Activated CD8-positive, alpha-beta memory T cell treated with anti-CD3 and anti-CD28 coated beads for 4 hours (primary cell): Measurements from ENCODE around the gene S100A4.
"Not testable (repeated sequence)": the region's sequence is repeated elsewhere in the genome, so short reads cannot be mapped to it uniquely, and the experiment has no call there.

Experiments
- DNase-seq, 2 donors: peaks; one replicate each; pipeline ENCODE4 v3.0.0-alpha.2; 2020; ENCODE audit warnings: low read depth in 2 of 2

S100A4 gene

DNA sequence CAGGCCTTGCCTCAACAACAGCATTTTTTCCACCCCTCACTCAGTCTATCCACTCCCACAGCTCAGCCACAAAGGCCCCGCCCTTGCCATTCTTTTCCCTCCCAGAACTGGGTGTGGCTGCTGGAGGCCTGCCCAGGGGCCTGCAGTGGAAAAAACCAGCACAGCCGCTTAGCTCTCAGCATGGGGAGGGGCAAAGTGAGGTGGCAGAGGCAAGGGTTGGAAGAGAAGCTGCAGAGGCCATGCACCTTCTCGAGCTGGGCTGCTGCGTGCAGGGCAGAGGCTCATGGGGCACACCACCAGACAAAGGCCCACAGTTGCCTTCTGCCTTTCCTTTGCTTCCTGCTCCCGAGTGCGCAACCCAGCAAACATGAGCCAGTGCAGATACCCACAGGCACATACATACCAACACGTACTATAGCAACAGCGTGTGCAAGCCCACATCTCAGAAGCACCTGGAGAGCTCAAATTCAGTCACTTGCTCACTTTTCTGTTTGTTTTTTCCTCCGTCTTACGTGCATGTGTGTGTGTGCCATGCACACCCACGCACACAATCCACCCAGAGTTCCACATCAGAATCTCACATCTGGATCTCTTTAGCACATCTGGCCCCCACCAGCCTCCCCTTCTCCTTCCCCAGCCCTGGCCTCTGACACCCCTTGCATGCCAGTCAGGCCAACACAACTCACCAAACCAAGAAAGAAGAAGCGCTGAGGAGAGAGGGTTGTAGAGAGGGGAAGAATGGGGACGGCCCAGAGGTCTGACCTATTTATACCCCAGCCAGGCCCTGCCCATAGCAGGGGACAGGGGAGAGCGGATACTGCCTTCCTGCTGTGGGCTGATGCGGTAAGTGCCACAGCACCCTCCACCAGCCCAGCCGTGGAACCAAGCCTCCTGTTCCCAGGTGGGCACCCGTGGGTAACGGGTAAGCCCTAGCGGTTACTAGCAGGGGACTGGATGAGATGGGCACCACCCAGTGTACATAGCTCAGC is at the start of gene S100A4:
S100A4 (minus strand) TSS at position 740 of the 989 bp plus-strand sequence. CDS start 1,012 bp downstream, outside the sequence.
- peak; percentile 74 to 84 for DNase-seq

GRCh38 chr1:153592748-153593147 is 47.1 kb upstream of the S100A4 start:
- no peak for DNase-seq

- no peak for DNase-seq
Measured at GRCh38 chr1:153588482-153588881, 42.9 kb upstream of the S100A4 start.

DNA sequence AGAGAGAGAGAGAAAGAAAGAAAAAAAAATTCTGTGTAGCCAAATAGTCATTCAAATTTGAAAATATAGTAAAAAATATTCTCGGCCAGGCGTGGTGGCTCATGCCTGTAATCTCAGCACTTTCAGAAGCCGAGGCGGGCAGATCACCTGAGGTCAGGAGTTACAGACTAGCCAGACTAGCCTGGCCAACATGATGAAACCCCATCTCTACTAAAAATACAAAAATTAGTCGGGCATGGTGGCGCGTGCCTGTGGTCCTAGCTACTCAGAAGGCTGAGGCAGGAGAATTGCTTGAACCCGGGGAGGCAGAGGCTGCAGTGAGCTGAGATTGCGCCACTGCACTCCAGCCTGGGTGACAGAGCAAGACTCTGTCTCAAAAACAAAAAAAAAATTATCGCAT is 42.4 kb upstream of the S100A4 start:
- DNase-seq = not testable (repeated sequence)

- no peak for DNase-seq
Measured at GRCh38 chr1:153587314-153587713, 41.7 kb upstream of the S100A4 start.

- no peak for DNase-seq
Measured at GRCh38 chr1:153586347-153586746, 40.7 kb upstream of the S100A4 start.

DNA sequence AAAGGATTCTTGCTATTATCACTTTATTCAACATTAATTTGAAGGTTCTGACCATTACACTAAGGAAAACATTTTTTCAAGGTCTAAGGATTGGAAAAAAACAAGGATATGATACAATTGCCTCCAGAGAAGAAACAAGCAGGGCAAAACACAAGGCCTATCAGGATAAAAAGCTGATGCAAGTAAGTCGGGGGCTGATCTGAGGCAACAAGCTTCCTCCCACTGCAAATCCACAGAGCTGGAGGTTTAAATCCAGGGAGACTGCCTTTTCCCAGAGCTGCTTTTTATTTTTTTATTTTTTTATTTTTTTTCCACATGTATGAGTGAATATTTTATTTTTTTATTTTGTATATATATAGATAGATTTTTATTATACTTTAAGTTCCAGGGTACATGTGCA is 39.4 kb upstream of the S100A4 start:
- no peak for DNase-seq

DNA sequence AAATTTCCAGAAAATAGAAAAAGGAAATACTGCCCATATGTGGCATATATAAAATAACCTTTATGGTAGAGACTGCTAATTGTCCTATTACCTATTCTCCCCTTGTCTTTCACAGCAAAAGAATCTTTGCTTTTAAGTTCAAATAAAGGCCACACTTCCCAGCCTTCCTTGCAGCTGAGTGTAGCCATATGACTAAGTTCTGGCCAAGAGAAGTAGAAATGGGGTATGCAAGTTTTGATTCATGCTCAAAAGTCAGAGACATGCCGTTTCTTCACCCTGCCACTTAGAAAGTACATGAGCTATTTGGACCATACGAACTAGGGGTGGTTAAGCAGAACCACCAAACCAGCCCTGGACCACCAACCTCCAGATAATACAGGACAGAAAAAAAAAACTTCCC is 38.4 kb upstream of the S100A4 start:
- DNase-seq = no peak

DNA sequence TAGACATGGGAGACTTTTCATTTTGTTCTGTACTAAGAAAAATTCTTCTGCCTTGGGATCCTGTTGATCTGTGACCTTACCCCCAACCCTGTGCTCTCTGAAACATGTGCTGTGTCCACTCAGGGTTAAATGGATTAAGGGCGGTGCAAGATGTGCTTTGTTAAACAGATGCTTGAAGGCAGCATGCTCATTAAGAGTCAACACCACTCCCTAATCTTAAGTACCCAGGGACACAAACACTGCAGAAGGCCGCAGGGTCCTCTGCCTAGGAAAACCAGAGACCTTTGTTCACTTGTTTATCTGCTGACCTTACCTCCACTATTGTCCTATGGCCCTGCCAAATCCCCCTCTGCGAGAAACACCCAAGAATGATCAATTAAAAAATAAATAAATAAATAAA is 37.9 kb upstream of the S100A4 start:
- not testable (repeated sequence) for DNase-seq

DNA sequence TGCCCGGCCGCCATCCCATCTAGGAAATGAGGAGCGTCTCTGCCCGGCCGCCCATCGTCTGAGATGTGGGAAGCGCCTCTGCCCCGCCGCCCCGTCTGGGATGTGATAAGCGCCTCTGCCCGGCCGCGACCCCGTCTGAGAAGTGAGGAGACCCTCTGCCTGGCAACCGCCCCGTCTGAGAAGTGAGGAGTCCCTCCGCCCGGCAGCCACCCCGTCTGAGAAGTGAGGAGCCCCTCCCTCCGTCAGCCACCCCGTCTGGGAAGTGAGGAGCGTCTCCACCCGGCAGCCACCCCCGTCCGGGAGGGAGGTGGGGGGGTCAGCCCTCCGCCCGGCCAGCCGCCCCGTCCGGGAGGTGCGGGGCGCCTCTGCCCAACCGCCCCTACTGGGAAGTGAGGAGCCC is 37.2 kb upstream of the S100A4 start:
- DNase-seq = not testable (repeated sequence)

- no peak for DNase-seq
Measured at GRCh38 chr1:153578936-153579335, 33.3 kb upstream of the S100A4 start.

- no peak for DNase-seq
Measured at GRCh38 chr1:153578490-153578889, 32.9 kb upstream of the S100A4 start.

DNA sequence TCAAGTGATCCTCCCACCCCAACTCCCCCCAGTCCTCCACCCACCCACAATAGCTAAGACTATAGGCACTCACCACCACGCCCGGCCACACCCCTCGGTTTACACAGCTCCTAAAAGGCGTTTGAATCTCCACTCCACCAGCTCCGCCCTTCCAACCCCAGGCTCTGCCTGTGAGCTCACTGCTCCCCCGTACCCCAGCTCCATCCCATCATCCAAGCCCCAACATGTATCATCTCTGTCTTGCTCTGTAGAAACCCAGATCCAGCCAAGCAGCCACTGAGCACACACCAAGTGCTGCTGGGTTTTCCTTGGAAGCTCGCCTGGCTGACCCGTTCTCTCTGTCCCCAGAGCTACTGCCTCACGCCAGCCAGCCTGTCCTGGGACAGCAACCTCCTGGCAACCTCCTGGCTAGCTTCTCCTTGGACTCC is 32.0 kb upstream of the S100A4 start:
- no peak for DNase-seq

- no peak for DNase-seq
Measured at GRCh38 chr1:153577138-153577537, 31.5 kb upstream of the S100A4 start.

- not testable (repeated sequence) for DNase-seq
Measured at GRCh38 chr1:153575497-153575896, 29.9 kb upstream of the S100A4 start.

DNA sequence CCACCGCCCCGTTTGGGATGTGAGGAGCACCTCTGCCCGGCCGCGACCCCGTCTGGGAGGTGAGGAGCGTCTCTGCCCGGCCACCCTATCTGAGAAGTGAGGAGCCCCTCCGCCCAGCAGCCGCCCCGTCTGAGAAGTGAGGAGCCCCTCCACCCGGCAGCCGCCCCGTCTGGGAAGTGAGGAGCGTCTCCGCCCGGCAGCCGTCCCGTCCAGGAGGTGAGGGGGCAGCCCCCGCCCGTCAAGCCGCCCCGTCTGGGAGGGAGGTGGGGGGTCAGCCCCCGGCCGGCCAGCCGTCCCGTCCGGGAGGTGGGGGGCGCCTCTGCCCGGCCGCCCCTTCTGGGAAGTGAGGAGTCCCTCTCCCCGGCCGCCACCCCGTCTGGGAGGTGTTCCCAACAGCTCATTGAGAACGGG is 29.5 kb upstream of the S100A4 start:
- DNase-seq = not testable (repeated sequence)

GRCh38 chr1:153573351-153573750 is 27.7 kb upstream of the S100A4 start:
- DNase-seq = no peak

DNA sequence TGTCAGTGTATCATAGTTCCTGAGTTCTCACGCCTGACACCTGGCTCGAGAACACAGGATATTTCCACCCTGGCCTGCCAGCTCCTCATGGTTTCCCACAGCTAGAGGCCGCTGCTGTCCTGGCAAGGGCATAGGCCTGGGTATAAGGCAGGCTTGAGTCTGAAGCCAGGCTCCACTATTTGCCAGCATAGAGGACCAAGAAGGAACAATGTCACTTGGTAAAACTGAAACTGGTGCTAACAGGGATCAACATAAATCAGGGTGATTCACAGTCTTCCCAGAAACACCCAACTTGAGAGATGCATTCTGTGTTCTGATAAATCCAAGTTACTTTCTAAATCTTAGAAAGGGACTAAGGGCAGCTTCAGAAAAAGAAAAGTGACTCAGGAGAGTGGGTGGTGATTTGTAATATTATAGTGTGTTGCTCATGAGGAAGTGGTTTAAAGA is 27.0 kb upstream of the S100A4 start:
- DNase-seq = no peak

- DNase-seq = no peak
Measured at GRCh38 chr1:153571706-153572105, 26.1 kb upstream of the S100A4 start.

- DNase-seq = no peak
Measured at GRCh38 chr1:153570874-153571273, 25.3 kb upstream of the S100A4 start.

GRCh38 chr1:153569465-153569864 is 23.9 kb upstream of the S100A4 start:
- no peak for DNase-seq

DNA sequence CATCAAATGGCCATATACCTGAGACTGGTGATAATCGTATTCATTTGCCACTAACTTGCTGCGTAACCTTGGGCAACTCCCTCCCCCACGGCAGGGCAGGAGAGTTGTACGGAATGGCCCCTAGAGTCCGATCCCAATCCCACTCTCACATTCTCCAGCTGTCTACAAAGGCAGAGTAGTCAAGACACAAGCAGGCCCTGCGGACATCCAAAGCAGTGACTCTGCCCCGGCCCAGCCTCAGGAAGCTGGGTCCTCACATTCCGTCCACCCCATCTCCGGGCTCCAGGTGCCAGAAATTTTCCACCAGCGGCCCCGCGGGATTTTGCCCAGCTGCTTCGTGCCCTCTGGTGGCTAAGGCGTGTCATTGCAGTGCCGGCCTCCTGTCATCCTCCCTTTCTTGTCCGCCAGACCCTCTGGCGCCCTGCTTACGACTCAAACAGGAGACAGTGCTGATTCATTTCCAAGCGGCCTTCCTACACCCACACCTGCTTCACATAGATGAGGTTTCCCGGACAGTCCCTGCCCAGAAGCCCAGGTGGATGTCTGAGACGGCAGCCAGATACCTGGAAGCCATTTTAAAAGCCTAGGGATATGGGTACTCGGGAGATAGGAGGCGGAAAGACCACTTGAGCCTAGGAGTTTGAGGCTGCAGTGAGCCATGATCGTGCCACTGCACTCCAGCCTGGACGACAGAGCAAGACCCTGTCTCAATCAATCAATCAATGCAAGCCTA is 22.9 kb upstream of the S100A4 start:
- peak; percentile 57 to 58 for DNase-seq
